ENCODE data around the gene MYO6. TPM values are rescaled to one million over a fixed set of nuclear protein-coding genes. Genes with fewer than 3 reads are reported as not detected.

Gene MYO6
- total RNA-seq, 1 experiment from 2014 or later: 44.1 TPM

DNA sequence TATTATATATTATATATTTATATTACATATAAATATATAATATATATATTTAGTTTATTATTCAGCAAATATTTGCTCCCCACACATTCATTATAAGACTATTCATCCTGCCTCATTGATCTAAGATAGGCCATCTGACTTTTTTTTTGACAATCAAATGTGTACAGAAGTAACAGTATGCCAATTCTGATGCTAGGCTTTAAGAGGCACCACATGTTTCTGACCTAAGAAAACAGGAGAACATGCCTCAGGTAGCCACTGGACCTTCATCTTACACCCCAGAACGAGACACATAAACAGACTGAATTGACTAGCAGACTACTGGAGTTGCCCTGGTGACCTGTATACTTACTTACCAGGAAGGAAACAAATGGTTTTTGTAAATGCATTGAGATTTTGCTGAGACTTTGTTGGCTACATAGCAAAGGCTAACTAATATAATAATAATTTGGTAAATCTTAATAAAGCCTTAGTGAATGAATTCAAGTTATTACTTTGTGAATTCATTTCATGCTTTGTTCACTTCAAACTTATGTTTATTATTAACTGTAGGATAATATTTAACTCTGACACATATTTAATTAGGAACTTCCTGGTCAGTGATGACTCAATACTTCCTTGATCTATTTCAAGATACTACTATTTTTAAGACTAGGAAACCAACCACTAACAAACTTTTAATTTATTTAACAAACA is 13.4 kb upstream of the MYO6 start (continued):
- TF ChIP-seq SIN3A (IDR thresholded peaks at IDR 0.05; ENCODE audit: low read depth) (no peak; the same call in 1 of the 2 replicates), EGR1 (IDR thresholded peaks at IDR 0.05; ENCODE audit: low read depth) (no peak; the same call in 1 of the 2 replicates), MAX (IDR thresholded peaks at IDR 0.05) (0 out of 2 replicates have a peak, but pooled peaks have one; percentile 3)

DNA sequence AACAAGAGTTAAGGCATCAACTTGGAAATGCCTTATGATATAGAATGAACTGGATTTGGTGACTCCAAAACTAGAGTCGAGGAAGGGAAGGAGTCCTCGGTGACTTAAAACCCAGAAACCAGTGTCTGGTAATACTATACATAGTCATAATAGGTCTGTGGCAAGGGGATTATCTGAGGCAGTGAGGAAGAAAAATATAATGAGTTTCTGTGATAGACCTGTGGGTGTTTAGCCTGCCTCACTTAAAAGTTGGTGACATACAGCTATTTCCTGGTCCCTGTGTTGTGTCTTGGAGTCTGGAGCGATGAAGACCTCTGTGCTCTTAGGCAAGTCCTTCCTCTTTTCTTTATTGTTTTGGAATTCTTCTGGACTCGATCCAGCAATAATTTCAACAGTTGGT is 5.1 kb upstream of the MYO6 start:
- ChIA-PET RAD21 (ENCODE audit: low non-redundant PET in 1 of 2, low total read pairs in 2 of 2, uncharacterized antibody in 2 of 2, unreplicated experiment in 2 of 2) (no interaction called here), POLR2A (no interaction called here), CTCF (no interaction called here)
- no peaks in the 10 kb centered on the region for H3K9me3 ChIP-seq (ENCODE audit: control insufficient read depth in 1 of 2, insufficient read depth in 1 of 2, low read depth in 1 of 2, low read length in 2 of 2)
- ATAC-seq (no peak), DNase-seq (ENCODE audit: low read depth, low spot score) (no peak)
- H3K4me3 ChIP-seq (replicated peaks in 1 of 2; ENCODE audit: low read depth in 1 of 2, low read length in 2 of 2): no peak overlapping the region
- H3K79me2 ChIP-seq (ENCODE audit: insufficient read depth, low read length): no peaks in the 10 kb centered on the region
- H3K4me2 ChIP-seq (ENCODE audit: low read length): no peak overlapping the region
- no peaks in the 10 kb centered on the region for H3K9me2 ChIP-seq (ENCODE audit: insufficient read depth)
- no peak overlapping the region for H3K9ac ChIP-seq (ENCODE audit: low read length)
- no peaks in the 10 kb centered on the region for H3K27me3 ChIP-seq (ENCODE audit: insufficient read depth, low read length)
- H3K4me1 ChIP-seq (ENCODE audit: control insufficient read depth in 1 of 2, insufficient read depth in 2 of 2, low read length in 2 of 2): peaks cover 25 to 29% of the 10 kb centered on the region in 2 experiments
- BruUV-seq (replicated peaks): no TSS peak
- intact Hi-C loops (cut with micrococcal nuclease): no loop called here
- H3K36me3 ChIP-seq (ENCODE audit: control insufficient read depth in 1 of 2, insufficient read depth in 2 of 2, low read length in 2 of 2): no peaks in the 10 kb centered on the region
- H4K20me1 ChIP-seq (ENCODE audit: insufficient read depth): no peaks in the 10 kb centered on the region
- TF ChIP-seq POLR2A (IDR thresholded peaks at IDR 0.05; ENCODE audit: borderline replicate concordance, extremely low read depth, insufficient read depth, insufficient read length) (no peak), REST (IDR thresholded peaks at IDR 0.05; ENCODE audit: low read depth) (no peak), ATF3 (IDR thresholded peaks at IDR 0.05) (no peak), FOSL1 (IDR thresholded peaks at IDR 0.05; ENCODE audit: low read depth) (no peak), CBX3 (IDR thresholded peaks at IDR 0.05; ENCODE audit: low read depth) (no peak), ZBTB33 (IDR thresholded peaks at IDR 0.05; ENCODE audit: extremely low read depth, insufficient replicate concordance, low read length) (no peak), ZNF274 (IDR thresholded peaks at IDR 0.05; ENCODE audit: low read depth, low read length) (no peak), ZFX (IDR thresholded peaks at IDR 0.05) (no peak), POLR2AphosphoS5 (IDR thresholded peaks at IDR 0.05; ENCODE audit: low read depth, low read length) (no peak), EGR1 (IDR thresholded peaks at IDR 0.05; ENCODE audit: low read depth) (no peak), JUND (IDR thresholded peaks at IDR 0.05) (no peak), TCF7L2 (IDR thresholded peaks at IDR 0.05; ENCODE audit: borderline replicate concordance, extremely low read depth, insufficient read depth, insufficient read length) (no peak), SIN3A (IDR thresholded peaks at IDR 0.05; ENCODE audit: low read depth) (no peak), EZH2phosphoT487 (IDR thresholded peaks at IDR 0.05; ENCODE audit: borderline replicate concordance) (no peak), EZH2 (IDR thresholded peaks at IDR 0.05) (no peak), SRF (IDR thresholded peaks at IDR 0.05; ENCODE audit: low read depth) (no peak), RAD21 (IDR thresholded peaks at IDR 0.05; ENCODE audit: low read depth) (no peak), ELF1 (IDR thresholded peaks at IDR 0.05; ENCODE audit: borderline replicate concordance, low read depth) (no peak)
- H2AFZ ChIP-seq (ENCODE audit: low read depth, low read length, poor library complexity, severe bottlenecking): no peak overlapping the region
- H3K27ac ChIP-seq (ENCODE audit: low read depth, low read length): no peak overlapping the region

Data from HCT116 (cell line).